Fibroblast of skin of back (primary cell): ENCODE data around the gene CDC42SE2.
"Not testable (repeated sequence)": the region's sequence is repeated elsewhere in the genome, so short reads cannot be mapped to it uniquely, and the experiment has no call there.

Experiments
- DNase-seq: peaks from one replicate; pipeline ENCODE4 v3.0.0-alpha.2; 2013

Gene CDC42SE2

DNA sequence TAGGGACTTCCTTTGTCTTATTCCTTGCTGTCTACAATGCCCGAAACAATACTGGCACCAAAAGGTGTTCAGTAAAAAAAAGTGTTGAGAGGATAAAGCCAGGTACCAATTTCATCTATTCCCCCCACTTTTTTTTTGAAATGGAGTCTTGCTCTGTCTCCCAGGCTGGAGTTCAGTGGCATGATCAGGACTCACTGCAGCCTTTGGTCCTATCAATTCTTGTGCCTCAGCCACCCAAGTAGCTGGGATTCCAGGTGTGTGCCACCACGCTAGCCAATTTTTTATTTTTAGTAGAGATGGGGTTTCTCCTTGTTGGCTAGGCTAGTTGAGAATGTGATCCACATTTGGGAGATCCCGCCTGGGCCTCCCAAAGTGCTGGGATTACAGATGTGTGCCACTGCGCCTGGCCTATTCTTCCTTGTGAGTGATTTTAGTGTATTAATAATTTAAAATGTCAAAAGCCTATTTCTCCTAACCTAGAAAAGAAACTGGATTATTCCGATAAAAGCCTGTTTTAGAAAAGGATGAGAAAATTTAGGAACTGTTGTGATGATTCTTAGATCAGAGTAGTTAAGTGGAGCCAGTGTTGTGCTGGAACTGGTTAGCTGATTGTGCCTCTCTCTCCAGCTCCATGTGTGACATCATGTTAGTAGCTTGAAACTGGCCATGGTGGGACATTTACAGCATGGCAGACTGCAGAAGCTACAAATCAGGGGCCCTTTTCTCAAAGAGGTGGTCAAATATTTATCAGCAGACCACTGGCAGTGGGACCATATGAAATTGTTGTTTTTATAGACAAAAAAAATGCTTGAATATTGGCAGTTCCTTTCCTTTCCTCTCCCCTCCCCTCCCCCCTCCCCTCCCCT is 14.3 kb downstream of the CDC42SE2 start:
- DNase-seq: peak; percentile 10

DNA sequence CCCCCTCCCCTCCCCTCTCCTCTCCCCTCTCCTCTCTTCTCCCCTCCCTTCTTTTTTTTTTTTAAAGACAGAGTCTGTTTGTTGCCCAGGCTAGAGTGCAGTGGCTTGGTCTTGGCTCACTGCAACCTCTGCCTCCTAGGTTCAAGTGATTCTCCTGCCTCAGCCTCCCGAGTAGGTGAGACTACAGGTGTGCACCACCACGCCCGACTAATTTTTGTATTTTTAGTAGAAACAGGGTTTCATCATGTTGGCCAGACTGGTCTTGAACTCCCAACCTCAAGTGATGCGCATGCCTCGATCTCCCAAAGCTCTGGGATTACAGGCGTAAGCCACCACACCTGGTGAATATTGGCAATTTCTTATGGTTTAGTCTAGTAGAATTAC is 14.9 kb downstream of the CDC42SE2 start:
- not testable (repeated sequence) for DNase-seq

DNA sequence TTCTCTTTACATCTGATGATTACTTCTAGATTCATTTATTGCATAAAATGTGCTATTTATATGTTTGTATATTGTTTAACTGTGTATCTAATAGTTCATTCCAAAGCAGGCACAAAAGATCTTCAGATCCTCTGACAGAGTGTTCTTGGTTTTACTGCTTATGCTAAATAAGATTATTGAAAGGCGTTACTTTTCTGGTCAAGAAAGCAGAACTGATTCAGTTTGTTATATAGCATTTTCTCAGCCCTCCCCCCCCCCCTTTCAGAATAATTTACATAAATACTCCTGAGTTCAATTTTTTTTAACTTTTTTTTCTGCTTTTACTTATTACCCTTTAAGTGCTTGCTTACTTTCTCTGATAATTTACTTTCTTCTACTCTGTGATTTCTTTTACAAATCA is 15.4 kb downstream of the CDC42SE2 start:
- no peak for DNase-seq

DNA sequence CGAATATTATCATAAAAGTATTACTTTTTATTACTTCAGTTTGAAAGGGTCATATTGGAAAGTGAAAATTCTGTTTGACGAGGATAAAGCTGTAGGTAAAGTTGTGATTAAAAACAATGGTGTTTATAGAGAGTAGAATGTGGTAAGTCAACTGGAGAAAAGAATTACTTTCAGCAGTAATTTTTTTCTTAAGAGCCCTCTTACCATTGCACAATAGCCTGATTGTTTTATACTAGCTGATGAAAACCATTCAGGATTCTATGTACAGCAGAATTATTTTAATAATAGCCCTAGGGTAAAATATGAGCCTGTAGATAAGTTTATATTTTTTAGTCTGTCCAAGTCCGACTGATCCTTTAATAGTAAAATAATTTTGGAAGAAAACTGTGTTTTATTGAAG is 16.6 kb downstream of the CDC42SE2 start:
- no peak for DNase-seq

DNA sequence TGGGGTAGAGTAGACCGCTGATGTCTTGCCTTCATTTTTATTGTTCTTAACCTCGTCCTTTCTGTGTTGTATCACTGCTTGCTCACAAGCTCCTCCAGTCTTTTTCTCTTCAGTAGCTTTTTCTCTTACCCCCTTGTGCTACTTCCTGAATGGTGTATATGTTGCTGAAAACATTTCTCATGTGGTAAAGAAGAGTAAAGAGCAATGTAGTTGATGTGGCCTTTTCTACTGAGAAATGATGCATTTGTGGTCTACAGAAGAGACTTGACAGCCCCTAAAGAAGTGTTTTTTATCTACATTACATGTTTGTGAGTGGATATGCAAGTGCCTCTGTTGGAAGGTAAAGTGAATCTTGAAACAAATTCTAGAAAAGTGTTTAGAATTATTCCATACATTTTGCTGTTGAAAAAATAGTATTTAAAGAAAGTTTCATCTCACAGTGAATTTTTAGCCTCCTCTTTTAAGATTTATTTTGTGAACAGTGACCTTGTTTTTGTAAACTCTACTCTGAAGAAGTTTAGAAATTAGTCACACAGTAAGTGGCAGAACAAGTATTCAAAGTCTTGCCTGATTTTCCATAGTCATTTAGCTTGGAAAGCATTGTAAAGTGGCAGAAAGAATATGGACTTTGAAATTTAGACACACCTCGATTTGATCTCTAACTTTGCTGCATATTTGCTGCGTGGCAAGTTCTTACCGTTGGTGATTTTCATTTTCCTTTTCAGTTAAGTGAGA is 17.4 kb downstream of the CDC42SE2 start:
- peak; percentile 27 for DNase-seq

DNA sequence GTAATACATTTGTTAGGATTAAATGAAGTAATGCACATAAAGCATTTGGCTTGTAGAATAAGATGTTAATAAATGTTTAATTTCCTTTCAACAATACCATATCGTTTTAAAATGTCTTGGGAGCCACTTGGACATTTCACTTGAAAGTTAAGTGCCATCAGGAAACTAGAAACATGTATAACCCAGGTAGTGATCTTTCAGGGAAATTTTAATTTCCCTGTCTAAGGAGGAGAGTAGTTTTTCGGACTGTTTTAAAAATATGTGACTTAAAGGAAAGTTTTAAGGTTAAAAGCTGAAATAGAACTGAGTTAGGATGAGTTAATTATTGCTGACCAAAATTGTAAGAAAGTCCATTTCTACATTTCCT is 18.0 kb downstream of the CDC42SE2 start:
- no peak for DNase-seq

DNA sequence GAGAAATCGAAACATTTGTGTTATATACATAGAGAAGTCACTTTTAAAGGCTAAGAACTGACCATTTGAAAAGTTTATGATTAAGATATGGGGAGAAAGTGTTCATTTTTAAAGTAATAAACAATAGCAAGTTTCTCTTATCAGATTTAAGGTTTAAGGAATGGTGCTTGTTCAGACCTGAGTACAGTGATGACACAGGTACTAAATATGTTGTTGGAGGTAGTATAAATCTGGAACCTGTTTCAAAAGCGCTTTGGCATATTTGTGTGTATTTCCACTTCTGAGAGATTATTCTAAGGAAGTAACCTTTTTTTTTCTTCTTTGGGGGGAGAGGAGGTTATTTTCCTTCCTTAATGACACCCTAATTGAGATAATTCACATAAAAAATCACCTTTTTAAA is 18.4 kb downstream of the CDC42SE2 start:
- no peak for DNase-seq

DNA sequence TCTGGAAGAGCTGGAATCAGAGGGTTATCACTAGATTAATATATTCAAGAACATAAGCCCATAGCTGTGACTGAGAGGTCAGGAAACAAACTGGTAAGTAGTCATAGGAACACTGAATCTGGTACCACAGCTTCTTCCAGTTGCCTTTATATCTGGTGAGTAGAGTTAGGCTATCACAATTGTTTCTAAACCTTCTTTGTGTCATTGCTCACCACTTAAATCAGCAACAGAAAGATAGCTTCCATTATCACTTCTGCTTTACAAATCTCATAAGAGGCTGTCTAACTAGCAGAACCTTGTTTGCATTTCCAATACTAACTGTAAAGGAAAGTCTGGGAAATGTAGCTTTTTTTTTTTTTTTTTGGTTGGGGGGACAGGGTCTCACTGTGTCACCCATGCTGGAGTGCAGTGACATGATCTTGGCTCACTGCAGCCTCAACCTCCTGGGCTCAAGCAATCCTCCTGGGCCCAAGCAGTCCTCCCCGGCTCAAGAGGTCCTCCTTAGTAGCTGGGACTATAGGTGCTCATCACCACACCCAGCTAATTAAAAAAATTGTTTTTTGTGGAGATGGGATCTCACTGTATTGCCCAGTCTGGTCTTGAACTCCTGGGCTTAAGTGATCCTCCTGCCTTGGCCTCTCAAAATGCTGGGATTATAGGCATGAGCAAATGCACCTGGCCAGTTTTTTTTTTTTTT is 22.0 kb downstream of the CDC42SE2 start:
- no peak for DNase-seq

DNA sequence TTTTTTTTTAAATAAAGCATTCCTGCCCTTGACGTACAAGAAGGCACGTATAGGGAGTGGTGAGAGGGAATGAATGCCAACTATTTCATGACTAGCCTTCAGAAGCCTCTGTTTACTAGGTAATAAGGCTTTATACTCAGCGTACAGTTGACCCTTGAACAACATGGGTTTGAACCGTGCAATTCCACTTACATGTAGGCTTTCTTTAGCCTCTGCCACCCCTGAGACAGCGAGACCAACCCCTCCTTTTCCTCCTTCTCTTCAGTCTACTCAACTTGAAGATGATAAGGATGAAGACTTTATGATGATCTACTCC is 22.5 kb downstream of the CDC42SE2 start:
- no peak for DNase-seq

DNA sequence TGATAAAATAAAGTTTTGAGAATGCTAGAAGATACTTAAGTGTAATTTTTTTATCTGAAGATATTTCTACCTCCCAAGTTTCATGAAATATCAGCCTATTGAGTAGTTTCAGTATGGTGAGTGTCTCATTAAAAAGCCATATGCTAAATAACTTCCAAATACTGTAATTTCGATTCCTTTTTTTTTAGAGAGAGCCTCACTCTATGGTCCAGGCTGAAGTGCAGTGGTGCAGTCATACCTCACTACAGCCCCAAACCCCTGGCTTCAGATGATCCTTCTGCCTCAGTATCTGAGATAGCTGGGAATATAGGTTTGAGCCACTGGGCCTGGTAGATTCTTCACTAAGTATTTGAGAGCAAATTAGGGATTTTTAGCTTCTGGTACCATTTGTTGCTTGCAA is 24.5 kb downstream of the CDC42SE2 start:
- DNase-seq: no peak

DNA sequence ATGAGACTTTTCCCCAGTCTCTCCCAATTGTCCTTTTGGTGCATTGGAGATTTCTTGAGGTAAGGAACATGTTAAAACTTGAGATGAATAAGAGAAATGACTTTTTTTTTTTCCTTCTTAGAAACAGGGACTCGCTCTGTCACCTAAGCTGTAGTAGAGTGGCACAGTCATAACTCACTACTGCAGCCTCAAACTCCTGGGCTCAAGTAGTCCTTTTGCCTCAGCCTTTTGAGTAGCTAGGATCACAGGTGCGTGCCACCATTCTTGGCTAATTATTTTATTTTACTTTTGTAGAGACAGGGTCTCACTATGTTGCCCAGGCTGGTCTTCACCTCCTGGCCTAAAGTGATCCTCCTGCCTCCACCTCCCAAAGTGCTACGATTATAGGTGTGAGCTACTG is 25.9 kb downstream of the CDC42SE2 start:
- no peak for DNase-seq

DNA sequence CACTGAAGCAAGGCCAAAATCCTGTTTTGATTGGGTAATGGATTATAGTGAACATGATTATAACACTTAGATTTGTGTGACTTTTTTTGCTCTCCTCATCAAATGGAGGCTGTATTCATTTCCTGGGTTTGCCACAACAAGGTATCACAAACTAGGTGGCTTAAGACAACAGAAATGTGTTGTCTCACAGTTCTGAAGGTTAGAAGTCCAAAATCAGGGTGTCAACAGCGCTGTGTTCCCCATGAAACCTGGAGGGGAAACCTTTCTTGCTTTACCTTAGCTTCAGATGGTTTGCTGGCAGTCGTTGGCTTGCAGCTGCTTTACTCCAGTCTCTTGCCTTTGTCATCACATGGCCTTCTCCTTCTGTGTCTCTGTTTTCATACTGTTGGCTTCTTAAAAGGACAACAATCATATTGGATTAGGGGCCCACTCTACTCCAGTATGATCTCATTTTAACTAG is 32.4 kb downstream of the CDC42SE2 start:
- DNase-seq: no peak

DNA sequence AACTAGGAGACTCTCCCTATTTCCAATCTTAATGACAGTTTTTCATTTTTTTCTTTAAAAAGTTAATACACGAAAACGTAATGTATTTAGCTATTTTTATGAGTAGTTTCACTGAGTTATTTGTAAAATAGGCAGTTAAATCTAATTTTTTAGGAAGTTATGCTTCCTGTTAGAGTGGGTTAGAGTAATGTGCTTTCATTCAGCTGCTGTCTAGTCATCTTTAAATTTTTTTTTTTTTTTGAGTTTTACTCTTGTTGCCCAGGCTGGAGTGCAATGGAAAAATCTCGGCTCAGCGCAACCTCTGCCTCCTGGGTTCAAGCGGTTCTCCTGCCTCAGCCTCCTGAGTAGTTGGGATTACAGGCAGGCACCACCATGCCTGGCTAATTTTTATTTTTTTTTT is 34.0 kb downstream of the CDC42SE2 start:
- no peak for DNase-seq

DNA sequence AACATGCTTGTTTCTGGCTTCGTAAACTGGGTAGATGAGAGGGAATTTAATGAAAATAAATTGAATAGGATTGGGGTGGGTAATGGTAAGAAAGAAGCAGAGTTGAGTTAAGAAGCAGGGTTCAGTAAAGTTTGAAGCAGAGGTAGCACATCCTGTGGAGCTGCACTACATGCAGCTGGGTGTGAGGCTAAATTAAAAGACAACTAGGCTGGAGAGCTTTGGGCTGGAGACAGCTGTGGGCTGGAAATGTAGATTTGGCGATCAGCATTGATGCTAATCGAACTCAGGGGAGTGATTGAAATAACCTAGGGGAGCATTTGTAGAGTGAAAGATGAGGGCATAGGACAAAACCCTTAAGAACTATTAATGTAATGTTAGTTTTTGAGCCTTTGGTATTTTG is 35.6 kb downstream of the CDC42SE2 start:
- no peak for DNase-seq

DNA sequence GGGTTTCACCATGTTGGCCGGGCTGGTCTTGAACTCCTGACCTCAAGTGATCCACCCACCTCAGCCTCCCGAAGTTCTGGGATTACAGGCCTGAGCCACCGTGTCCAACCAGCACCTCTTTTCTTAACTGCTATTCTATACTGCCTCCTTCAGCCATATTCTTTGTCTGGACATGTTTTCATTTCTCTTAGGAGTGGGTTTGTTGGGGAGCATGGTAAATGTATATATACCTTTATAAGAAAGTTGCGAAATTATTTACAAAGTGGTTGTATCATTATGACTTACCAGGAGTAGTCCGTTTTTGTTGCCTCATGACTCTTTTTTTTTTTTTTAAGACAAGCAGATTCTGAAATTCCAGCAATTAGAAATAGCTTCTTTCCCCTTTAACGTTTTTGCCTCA is 38.7 kb downstream of the CDC42SE2 start:
- no peak for DNase-seq

DNA sequence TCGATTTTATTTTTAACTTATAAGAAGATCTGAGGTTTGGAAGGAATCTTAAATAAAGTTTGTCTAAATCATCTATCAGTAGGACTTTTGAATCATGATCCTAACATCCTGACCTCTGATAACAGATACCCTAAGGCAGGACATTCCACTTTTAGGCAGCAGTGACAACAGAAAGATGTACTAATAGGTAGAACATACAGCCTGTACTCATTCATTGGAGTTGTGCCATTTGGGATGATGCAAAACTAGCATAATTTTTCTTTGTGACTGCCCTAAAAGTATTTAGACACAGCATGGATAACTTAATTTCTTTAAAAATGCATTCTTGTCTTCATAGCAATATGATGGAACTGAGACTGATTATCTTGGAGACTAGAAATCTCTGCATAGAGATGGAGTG is 39.7 kb downstream of the CDC42SE2 start:
- peak; percentile 72 for DNase-seq

DNA sequence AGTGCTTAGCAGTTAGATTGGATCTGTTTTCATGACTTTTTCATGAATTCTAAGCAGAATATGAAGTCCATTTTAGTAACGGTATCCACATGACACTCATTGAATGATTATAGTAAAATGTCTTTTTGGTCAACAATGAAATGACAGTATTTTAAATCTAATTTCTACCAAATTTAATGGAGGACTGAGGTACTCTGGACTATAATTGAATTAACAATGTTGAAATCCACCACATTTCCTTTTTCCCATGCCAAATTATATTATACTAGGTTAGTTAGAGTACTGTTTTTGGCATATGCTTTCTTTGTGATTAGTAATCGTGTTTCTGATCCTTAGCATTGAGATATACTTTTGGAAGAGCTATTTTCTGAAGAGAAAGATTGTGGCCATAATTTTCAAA is 40.6 kb downstream of the CDC42SE2 start:
- DNase-seq: no peak

DNA sequence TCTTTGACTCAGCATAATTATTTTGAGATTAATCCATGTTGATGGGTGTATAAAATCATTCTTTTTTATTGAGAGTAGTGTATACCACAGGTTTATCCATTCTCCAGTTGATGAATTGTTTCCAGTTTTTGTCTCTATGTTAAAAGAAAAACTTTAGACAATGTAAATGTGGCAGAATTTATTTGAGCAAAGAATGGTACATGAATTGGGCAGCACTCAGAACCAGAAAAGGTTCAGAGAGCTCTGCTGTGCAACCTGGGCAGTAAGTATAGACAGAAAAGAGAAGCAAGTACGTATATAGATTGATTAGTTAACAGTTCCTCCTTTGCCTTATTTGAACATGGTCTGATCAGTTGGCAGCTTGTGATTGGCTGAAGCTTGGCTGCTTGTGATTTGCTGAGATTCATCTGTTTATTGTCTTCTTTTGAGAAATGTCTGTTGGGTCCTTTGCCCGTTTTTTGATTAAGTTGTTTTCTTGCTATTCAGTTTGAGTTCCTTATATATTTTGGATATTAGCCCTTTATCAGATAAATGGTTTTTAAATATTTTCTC is 41.4 kb downstream of the CDC42SE2 start:
- no peak for DNase-seq

DNA sequence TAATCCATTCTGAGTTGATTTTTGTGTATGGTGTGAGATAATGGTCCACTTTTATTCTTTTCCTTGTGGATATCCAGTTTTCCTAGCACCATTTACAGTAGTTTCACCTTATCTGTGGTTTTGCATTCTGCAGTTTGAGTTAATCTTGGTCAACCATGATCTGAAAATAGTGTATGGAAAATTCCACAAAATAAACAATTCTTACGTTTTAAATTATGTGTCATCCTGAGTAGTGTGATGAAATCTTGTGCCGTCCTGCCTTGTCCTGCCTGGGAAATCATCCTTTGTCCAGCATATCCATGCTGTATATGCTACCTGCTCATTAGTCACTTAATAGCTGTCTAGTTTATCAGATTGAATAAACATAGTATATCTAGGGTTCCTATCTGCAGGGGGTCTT is 42.1 kb downstream of the CDC42SE2 start:
- DNase-seq: peak; percentile 15

DNA sequence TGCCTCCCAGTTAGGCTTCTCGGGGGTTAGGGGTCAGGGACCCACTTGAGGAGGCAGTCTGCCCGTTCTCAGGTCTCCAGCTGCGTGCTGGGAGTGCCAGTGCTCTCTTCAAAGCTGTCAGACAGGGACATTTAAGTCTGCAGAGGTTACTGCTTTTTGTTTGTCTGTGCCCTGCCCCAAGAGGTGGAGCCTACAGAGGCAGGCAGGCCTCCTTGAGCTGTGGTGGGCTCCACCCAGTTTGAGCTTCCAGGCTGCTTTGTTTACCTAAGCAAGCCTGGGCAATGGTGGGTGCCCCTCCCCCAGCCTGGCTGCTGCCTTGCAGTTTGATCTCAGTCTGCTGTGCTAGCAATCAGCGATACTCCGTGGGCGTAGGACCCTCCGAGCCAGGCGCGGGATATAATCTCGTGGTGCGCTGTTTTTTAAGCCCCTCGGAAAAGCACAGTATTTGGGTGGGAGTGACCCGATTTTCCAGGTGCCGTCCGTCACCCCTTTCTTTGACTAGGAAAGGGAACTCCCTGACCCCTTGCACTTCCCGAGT is 48.5 kb downstream of the CDC42SE2 start:
- DNase-seq: not testable (repeated sequence)

DNA sequence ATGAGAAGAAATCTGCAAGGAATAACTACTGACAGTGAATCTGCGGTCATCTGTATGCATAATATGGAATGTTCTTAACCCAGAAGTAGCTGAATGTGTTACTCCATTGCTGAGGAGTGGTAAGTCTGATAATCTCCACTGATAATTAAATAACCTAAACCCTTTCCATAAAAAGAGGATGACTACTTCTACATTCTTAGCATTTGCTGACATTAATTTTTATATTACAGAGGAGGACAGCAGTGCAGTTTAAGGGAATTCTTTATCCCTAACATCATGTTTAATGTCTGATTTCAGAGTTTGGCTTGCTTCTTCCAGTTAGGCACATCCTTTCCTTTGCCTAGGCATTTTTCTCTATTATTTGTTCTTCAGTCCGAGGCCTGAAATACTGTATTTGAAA is 52.2 kb downstream of the CDC42SE2 start:
- DNase-seq: peak; percentile 6

DNA sequence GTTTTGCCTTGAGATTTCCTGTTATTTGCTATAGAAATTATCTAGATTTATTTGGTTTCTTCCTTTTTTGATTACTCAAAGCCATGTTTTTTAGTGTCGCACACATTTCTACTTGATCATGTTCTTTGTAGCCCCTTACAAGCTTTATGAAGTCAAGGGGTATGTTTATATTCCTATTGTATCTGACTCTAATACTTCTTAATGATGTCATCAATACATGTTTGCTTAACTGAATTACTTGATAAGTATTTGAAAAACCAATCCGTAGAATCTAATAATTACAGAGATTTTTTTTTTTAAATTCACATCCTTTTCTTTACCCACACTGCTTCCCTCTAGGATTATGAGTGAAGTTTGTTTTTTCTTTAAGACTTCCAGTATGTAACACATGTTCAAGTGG is 53.0 kb downstream of the CDC42SE2 start:
- DNase-seq: no peak

DNA sequence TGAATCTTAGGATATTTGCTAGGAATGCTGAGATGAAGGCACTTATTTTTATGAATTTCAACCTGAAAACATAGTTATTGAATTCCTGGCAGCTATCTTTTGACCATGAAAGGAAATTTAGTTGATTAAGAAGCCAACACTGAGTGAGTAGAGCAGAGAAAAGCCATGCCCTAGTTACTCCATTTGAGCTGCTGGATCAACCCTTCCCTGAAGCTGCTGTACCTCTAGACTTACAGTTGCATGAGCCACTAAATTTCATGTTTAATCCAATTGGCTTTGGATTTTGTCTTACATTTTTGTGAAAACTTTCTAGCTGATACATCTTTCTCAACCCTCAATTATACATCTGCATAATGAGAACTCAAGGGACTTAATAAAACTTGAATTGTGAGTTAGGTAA is 54.6 kb downstream of the CDC42SE2 start:
- no peak for DNase-seq
